OCI-LY7 (cell line): ENCODE measurements around the gene NDUFA12.

Source experiments
- CTCF ChIP-seq: fragments of 200-600 bp; sonication (generic); conservative IDR thresholded peaks from 2 replicates; pipeline ENCODE4 v1.5.1; 2014; ENCODE audit warnings: mild to moderate bottlenecking, antibody characterized with exemption, low read length, moderate library complexity, mixed read lengths
- EZH2phosphoT487 ChIP-seq: fragments of 200-600 bp; sonication (generic); IDR thresholded peaks from 2 replicates; pipeline ENCODE4 v1.6.1; 2018; ENCODE audit warnings: low read depth, borderline replicate concordance, mild to moderate bottlenecking, mixed run types, antibody characterized with exemption, low read length, moderate library complexity, mixed read lengths

GRCh38 chr12:95003213-95003920 is at the start of gene NDUFA12:
- TF ChIP-seq CTCF: no peak
- TF ChIP-seq EZH2phosphoT487: no peak
